HG03095 (cell line): Measurements from ENCODE around the gene CCDC146.
"Not testable (repeated sequence)": the region's sequence is repeated elsewhere in the genome, so short reads cannot be mapped to it uniquely, and the experiment has no call there.

Source experiments
- ATAC-seq: cut with Tn5 transposase; IDR thresholded peaks from one replicate; pipeline ENCODE4 v1.9.1; 2021; ENCODE audit warnings: moderate library complexity; ENCODE audit not compliant: unreplicated experiment

The CCDC146 gene

GRCh38 chr7:77197141-77197540 lies 74.7 kb downstream of the CCDC146 start:
- ATAC-seq: no peak

- ATAC-seq: peak; percentile 22
These were observed 76.9 kb downstream of the CCDC146 start, which contains the start of gene FGL2 for GRCh38 chr7:77199013-77199966. FGL2 (minus strand) TSS chr7:77199819; CDS start chr7:77199793, 26 bp downstream.

GRCh38 chr7:77200542-77200941 lies 78.1 kb downstream of the CCDC146 start:
- ATAC-seq: no peak

GRCh38 chr7:77202481-77202976 lies 80.1 kb downstream of the CCDC146 start:
- peak; percentile 86 for ATAC-seq

GRCh38 chr7:77205706-77206105 lies 83.3 kb downstream of the CCDC146 start:
- no peak for ATAC-seq

- ATAC-seq: no peak
These were observed 86.0 kb downstream of the CCDC146 start for GRCh38 chr7:77208416-77208815.

- no peak for ATAC-seq
These were observed 87.2 kb downstream of the CCDC146 start for GRCh38 chr7:77209479-77210139.

- ATAC-seq: no peak
These were observed 93.9 kb downstream of the CCDC146 start for GRCh38 chr7:77216181-77216845.

- no peak for ATAC-seq
These were observed 95.2 kb downstream of the CCDC146 start for GRCh38 chr7:77217474-77218185.

GRCh38 chr7:77219701-77220331 lies 97.4 kb downstream of the CCDC146 start:
- not testable (repeated sequence) for ATAC-seq

- ATAC-seq: no peak
These were observed 99.7 kb downstream of the CCDC146 start for GRCh38 chr7:77222065-77222464.

GRCh38 chr7:77222819-77223218 lies 100.4 kb downstream of the CCDC146 start:
- ATAC-seq: no peak

- ATAC-seq: no peak
These were observed 100.8 kb downstream of the CCDC146 start for GRCh38 chr7:77223261-77223660.

GRCh38 chr7:77226357-77226839 lies 104.0 kb downstream of the CCDC146 start:
- ATAC-seq: no peak

GRCh38 chr7:77228795-77229194 lies 106.4 kb downstream of the CCDC146 start:
- not testable (repeated sequence) for ATAC-seq

GRCh38 chr7:77232467-77232866 lies 110.1 kb downstream of the CCDC146 start:
- ATAC-seq: no peak

GRCh38 chr7:77235276-77235675 lies 112.9 kb downstream of the CCDC146 start:
- ATAC-seq: no peak

- no peak for ATAC-seq
These were observed 116.3 kb downstream of the CCDC146 start for GRCh38 chr7:77238703-77239136.

- no peak for ATAC-seq
These were observed 117.1 kb downstream of the CCDC146 start for GRCh38 chr7:77239471-77239870.

- ATAC-seq: no peak
These were observed 119.7 kb downstream of the CCDC146 start for GRCh38 chr7:77242068-77242467.
